ENCODE results near the gene CCDC88C. TPM values are rescaled to one million over a fixed set of nuclear protein-coding genes. Genes with fewer than 3 reads are reported as not detected.

The CCDC88C gene
- total RNA-seq, 1 donor = 0.36 TPM

DNA sequence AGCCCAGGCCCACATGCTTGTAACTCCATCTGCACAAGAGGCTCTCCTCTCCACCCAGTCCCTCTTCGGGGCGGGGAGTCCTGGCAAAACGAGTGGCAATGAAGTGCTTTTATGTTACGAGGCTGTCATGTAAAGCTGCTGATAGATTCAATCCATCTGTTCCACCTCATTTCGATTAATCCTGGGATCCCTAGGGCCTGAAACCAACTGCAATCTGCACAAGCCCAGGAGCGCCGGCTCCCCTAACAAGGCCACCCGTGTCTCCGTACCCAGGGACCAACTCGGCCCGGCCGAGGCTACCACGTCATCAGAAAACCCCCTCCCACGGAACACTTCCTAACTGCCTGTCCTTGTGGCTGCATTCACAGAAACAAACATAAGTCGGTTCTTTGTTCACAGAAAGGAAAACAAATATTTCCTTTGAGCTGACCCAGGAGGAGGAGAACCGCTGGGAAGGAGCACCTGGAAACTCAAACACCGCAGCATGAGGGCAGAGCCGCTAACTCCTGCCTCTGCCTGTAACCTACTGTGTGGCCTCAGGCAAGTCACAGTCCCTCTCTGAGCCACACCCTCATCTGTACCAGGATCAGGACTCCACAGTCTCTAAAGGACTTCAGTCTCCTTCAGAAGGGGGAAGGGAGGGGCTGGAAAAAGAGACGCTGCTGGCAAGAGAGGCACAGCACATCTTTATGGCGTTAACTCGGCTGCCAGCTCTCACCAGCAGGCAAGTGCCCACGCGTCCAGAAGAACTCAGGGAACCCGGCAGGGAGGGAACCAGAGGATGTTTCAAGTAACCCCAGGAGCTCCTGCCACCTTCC lies 47.8 kb downstream of the CCDC88C start:
- H3K9me3 ChIP-seq (ENCODE audit: low read depth, low read length) = no peaks in the 10 kb centered on the region
- no peak overlapping the region for H3K27ac ChIP-seq (ENCODE audit: low read depth, low read length)
- no peak overlapping the region for H3K4me3 ChIP-seq (ENCODE audit: insufficient read depth, low read length)
- H3K36me3 ChIP-seq (ENCODE audit: insufficient read depth, low read length) = no peaks in the 10 kb centered on the region
- DNase-seq (ENCODE audit: insufficient read length, low spot score, missing footprints) = peak; percentile 87
- H3K4me2 ChIP-seq (ENCODE audit: insufficient read depth, low read length) = no peak overlapping the region
- no peaks in the 10 kb centered on the region for H3K79me2 ChIP-seq (ENCODE audit: insufficient read depth, low read length)
- H3K27me3 ChIP-seq (ENCODE audit: insufficient read depth, low read length) = peaks cover 10% of the 10 kb centered on the region
- no peaks in the 10 kb centered on the region for H4K20me1 ChIP-seq (ENCODE audit: insufficient read depth, low read length)
- H2AFZ ChIP-seq (ENCODE audit: low read length) = no peak overlapping the region
- TF ChIP-seq, protein P1, sequence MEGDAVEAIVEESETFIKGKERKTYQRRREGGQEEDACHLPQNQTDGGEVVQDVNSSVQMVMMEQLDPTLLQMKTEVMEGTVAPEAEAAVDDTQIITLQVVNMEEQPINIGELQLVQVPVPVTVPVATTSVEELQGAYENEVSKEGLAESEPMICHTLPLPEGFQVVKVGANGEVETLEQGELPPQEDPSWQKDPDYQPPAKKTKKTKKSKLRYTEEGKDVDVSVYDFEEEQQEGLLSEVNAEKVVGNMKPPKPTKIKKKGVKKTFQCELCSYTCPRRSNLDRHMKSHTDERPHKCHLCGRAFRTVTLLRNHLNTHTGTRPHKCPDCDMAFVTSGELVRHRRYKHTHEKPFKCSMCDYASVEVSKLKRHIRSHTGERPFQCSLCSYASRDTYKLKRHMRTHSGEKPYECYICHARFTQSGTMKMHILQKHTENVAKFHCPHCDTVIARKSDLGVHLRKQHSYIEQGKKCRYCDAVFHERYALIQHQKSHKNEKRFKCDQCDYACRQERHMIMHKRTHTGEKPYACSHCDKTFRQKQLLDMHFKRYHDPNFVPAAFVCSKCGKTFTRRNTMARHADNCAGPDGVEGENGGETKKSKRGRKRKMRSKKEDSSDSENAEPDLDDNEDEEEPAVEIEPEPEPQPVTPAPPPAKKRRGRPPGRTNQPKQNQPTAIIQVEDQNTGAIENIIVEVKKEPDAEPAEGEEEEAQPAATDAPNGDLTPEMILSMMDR (IDR thresholded peaks at IDR 0.05; ENCODE audit: extremely low read depth, low read depth, low read length) = no peak
- no peaks in the 10 kb centered on the region for H3K4me1 ChIP-seq (ENCODE audit: insufficient read depth, low read length)

DNA sequence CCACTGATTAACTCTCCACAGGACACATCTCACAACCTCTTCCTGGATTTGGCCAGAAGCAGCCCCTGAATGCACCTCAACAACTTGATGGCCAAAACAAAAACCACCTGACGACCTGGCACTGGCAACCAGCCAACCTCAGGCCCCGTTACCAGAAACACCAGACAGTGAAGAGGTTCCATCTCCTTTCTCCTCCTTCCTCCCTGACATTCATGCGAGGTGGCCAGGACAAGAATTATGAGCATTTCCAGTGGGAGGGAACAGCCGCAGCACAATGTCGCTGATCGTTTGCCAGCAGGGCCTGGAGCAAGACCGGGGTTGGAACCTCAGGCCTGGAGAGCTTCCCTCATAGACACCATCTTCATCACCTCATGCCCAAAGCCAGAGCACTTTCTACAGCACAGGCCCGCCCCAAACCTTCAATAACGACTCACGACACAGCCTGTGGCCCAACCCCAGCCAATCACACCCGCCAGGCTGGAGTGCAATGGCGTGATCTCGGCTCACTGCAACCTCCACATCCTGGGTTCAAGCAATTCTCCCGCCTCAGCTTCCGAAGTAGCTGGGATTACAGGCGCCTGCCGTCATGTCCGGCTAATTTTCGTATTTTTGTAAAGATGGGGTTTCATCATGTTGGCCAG lies 48.7 kb downstream of the CCDC88C start:
- Histone ChIP-seq H3K27me3 (ENCODE audit: insufficient read depth, low read length) (peaks cover 10% of the 10 kb centered on the region), H3K79me2 (ENCODE audit: insufficient read depth, low read length) (no peaks in the 10 kb centered on the region), H3K9me3 (ENCODE audit: low read depth, low read length) (no peaks in the 10 kb centered on the region), H3K27ac (ENCODE audit: low read depth, low read length) (no peak overlapping the region), H3K4me2 (ENCODE audit: insufficient read depth, low read length) (no peak overlapping the region), H3K4me1 (ENCODE audit: insufficient read depth, low read length) (no peaks in the 10 kb centered on the region), H4K20me1 (ENCODE audit: insufficient read depth, low read length) (no peaks in the 10 kb centered on the region), H3K36me3 (ENCODE audit: insufficient read depth, low read length) (no peaks in the 10 kb centered on the region), H3K4me3 (ENCODE audit: insufficient read depth, low read length) (no peak overlapping the region), H2AFZ (ENCODE audit: low read length) (no peak overlapping the region)
- TF ChIP-seq, protein P1 (IDR thresholded peaks at IDR 0.05; ENCODE audit: extremely low read depth, low read depth, low read length) = no peak
- peak; percentile 57 for DNase-seq (ENCODE audit: insufficient read length, low spot score, missing footprints)

DNA sequence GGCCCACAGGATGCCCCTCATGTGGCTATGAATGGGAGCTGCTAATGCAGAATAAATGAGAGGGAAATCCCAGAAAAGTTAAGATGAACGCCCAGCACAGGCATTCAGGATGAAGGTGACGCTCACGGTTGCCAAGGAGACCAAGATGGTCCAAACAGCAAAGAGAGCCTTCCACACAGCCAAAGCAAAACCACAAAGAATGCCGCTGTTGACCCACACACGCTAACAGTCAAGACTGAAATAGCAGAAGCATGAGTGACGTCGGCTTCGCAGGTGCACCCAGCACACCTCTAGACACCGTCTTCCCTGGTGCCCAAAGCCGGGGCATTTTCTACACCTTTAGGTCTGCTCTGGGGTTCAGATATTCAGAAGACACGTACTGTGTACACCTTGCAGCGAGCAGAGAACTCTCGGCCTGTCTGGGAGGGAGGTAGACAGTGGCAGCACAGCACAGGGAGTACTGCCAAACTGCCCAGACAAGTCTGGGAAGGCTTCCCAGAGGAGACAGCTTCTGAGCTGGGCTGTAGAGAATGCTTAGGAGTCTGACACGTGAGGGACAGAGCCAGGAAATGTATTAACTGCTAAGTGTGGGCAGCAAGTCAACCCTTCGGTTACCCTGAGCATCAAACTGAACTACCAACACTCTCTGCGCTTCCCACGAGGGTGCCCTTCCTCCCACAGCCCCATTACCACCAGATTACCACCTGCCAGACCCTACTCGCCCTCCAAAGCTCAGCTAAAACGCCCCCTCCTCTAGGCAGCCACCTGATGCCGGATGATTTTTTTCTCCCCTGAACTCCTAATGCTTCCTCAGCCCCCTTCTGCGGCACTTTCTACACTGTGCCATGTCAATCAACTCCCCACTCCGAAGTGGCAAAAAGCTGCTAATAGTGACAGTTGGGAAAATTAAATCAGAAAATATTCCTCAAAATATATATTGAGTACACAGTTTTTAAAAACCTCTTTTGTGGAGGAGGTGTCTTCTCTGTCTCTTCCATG lies 50.1 kb downstream of the CCDC88C start:
- Histone ChIP-seq H3K4me2 (ENCODE audit: insufficient read depth, low read length) (no peak overlapping the region), H3K9me3 (ENCODE audit: low read depth, low read length) (no peaks in the 10 kb centered on the region), H3K4me1 (ENCODE audit: insufficient read depth, low read length) (no peaks in the 10 kb centered on the region), H2AFZ (ENCODE audit: low read length) (no peak overlapping the region), H3K4me3 (ENCODE audit: insufficient read depth, low read length) (no peak overlapping the region), H3K27ac (ENCODE audit: low read depth, low read length) (no peak overlapping the region), H3K36me3 (ENCODE audit: insufficient read depth, low read length) (no peaks in the 10 kb centered on the region), H4K20me1 (ENCODE audit: insufficient read depth, low read length) (no peaks in the 10 kb centered on the region), H3K79me2 (ENCODE audit: insufficient read depth, low read length) (no peaks in the 10 kb centered on the region), H3K27me3 (ENCODE audit: insufficient read depth, low read length) (peaks cover 10% of the 10 kb centered on the region)
- TF ChIP-seq, protein P1 (IDR thresholded peaks at IDR 0.05; ENCODE audit: extremely low read depth, low read depth, low read length) = no peak
- DNase-seq (ENCODE audit: insufficient read length, low spot score, missing footprints) = peak; percentile 88

Measured in osteoblast (primary cell).